Measurements from ENCODE around the gene CCDC170.

DNA sequence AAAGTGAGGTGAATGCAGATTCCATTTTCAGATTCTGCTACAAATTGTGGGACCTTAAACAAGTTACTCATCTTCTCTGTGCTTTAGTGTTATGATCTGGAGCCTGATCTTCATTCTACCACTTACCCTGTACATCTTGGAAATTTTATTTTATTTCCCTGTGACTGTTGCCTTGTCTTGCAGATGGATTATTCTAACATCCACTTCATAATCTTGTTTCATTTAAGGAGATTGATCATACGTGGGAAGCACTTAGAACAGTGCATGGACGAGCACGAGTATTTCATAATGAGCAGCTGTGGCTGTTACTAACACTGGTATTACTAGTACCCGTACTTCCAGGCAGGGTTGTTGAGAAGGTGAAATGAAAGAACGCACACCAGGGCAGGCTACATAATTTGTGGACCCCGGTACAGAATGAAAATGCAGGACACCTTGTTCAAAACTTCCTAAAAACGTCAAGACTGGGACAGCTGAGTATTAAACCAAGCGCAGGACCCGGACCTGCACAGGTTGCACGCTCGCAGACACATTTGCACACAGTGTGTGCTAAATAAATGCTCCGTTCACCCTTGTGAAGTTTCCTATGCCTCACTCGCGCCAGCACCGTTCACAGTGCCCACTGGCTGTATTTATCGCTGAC is 535 bp upstream of the CCDC170 start:
- TF ChIP-seq CTCF (conservative IDR thresholded peaks at IDR 0.05; ENCODE audit: low read length): no peak
- TF ChIP-seq EZH2phosphoT487 (IDR thresholded peaks at IDR 0.05; ENCODE audit: borderline replicate concordance): no peak

Measured in Loucy (cell line).